ENCODE data around the gene CLCA4. TPM values are rescaled to one million over a fixed set of nuclear protein-coding genes. Genes with fewer than 3 reads are reported as not detected.

The CLCA4 gene
- total RNA-seq, 4 donors from 2014 or later, result 0.99 to 1.9 (median 1.0) TPM

DNA sequence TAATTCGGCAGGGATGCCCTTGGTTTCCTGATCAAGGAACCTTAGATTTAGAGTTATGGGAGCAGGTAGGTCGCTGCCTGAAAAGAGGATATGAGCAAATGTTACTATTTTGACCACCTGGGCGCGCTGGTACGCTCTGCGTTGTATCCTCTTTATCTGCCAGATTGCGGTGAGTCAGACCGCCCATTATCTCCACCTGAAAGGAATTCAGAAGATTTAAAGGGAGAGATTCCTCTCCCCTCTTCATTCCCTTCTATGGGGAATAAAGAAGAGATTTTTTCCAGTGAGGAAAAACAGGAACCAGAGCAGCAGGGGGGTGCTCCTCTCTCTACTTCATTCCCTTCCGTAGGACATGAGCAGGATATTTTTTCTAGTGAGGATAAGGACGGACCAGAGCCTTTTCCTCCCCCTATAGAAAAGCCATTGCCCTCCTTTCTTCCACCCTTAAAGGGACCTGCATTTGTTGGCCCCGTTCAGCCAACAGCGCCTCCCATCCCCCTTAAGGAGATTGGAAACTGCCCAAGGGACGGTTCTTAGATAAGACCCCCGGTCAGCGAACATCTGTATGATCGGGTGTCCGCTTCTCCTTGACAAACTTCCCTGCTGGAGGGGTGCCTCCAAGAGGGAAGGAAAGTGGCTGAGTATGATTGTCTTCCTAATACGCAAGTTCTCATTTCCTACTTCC is 44.0 kb upstream of the CLCA4 start:
- intact Hi-C loops (cut with DNase I; ENCODE audit: low total_unique reads), result loop anchor here (5.0 kb wide), 1 partner anchor 126 kb away; no protein-coding TSS in a partner anchor
- peak in 1 of 2 donors; percentile 29 for DNase-seq (ENCODE audit: low spot score in 2 of 2)
- H3K4me3 ChIP-seq (ENCODE audit: low read depth, poor library complexity, severe bottlenecking), result no peak overlapping the region
- WGBS, 2 donors, result 55 to 57% methylated on average over 18 of the region's 18 CpGs
- no peak for TF ChIP-seq POLR2A (IDR thresholded peaks at IDR 0.05)
- TF ChIP-seq, protein P1, sequence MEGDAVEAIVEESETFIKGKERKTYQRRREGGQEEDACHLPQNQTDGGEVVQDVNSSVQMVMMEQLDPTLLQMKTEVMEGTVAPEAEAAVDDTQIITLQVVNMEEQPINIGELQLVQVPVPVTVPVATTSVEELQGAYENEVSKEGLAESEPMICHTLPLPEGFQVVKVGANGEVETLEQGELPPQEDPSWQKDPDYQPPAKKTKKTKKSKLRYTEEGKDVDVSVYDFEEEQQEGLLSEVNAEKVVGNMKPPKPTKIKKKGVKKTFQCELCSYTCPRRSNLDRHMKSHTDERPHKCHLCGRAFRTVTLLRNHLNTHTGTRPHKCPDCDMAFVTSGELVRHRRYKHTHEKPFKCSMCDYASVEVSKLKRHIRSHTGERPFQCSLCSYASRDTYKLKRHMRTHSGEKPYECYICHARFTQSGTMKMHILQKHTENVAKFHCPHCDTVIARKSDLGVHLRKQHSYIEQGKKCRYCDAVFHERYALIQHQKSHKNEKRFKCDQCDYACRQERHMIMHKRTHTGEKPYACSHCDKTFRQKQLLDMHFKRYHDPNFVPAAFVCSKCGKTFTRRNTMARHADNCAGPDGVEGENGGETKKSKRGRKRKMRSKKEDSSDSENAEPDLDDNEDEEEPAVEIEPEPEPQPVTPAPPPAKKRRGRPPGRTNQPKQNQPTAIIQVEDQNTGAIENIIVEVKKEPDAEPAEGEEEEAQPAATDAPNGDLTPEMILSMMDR (IDR thresholded peaks at IDR 0.05), result no peak

DNA sequence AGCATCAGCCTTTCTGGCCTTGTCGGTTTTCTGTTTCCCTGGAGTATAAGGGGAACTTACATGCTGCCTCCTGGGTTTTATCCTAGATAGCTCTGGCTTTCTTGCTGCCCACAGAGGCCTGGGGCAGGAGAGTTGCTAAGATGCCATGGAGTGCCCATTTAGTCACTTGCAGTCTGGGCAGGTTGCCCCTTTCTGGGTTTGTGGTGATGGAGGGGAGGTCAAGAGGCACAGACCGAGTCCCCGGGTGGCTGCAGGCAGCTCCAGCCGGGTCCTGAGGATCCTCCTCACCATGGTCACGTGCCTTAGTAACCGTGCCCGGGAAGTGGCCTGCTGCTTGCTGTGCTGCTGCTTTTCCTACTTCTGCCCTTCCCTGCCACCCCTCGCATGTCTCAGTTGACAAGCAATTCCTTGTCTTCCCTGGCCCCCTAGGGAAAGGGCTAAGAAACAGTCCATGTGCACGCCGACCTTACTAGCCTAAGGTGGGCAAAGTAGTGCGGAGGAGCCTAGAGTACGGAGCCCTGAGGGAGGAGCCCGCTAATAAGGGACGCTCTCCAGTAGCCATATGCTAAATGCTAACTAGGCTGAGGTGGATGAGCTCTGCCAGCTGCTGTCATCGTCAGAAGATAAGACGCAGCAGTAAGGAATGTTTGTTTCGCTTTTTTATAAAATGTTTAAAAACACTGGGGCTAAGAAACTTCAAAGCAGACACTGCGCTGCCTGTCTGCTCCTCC is 43.3 kb upstream of the CLCA4 start:
- H3K4me3 ChIP-seq (ENCODE audit: low read depth, poor library complexity, severe bottlenecking), result no peak overlapping the region
- TF ChIP-seq POLR2A (IDR thresholded peaks at IDR 0.05), result no peak
- TF ChIP-seq, protein P1 (IDR thresholded peaks at IDR 0.05), result no peak
- 43 to 50% methylated on average over 18 of the region's 18 CpGs for WGBS, 2 donors
- intact Hi-C loops (cut with DNase I; ENCODE audit: low total_unique reads), result loop anchor here (5.0 kb wide), 1 partner anchor 126 kb away; no protein-coding TSS in a partner anchor
- DNase-seq (ENCODE audit: low spot score in 2 of 2), result no peak

DNA sequence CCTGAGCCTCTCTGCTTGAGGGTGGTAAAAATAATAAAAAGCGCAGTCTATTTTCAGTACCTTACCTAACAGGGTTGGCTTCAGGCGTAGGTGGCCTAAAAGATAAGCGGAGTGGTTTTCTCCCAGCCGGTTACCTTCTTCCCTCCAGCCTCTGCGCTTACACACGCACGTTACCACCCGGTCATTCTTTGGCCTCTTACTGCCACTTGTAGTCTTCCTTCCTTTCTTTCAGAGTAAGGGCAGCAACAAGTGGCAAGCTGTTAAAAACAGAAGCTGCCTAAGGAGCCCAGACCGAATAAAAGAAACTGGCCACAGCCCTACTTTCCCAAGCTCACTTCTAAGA is 42.8 kb upstream of the CLCA4 start:
- intact Hi-C loops (cut with DNase I; ENCODE audit: low total_unique reads), result loop anchor here (5.0 kb wide), 1 partner anchor 127 kb away; no protein-coding TSS in a partner anchor
- 39 to 47% methylated on average over 9 of the region's 9 CpGs for WGBS, 2 donors
- DNase-seq (ENCODE audit: low spot score in 2 of 2), result no peak
- no peak overlapping the region for H3K4me3 ChIP-seq (ENCODE audit: low read depth, poor library complexity, severe bottlenecking)
- TF ChIP-seq POLR2A (IDR thresholded peaks at IDR 0.05), result no peak
- TF ChIP-seq, protein P1 (IDR thresholded peaks at IDR 0.05), result no peak

DNA sequence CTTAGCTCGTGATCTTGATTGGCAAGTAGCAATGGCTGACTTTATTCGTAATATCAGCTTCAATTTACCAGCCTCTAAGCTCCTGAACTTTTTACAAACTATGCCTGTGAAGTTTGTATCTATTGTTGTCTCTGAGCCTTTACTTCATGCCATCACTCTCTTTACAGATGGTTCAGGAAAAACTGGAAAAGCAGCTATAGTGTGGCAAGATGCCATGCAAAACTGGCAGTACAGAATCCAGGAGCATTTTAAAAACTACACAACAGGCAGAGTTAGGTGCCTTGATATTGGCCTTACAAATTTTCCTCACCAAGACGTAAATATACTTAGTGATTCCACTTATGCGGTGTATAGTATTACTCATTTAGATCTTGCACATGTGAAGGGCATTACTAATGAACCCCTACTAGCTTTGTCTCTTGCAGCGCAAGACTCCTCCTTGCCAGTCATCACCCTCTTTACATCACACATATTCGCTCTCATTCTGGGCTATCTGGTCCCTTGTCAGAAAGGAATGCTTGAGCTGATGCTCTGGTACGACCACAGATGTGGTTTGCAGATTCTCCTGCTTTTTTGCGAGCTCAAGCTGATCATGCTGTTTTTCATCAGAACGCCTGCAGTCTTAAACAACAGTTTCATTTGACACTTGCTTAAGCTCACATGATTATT is 41.8 kb upstream of the CLCA4 start:
- H3K4me3 ChIP-seq (ENCODE audit: low read depth, poor library complexity, severe bottlenecking), result no peak overlapping the region
- intact Hi-C loops (cut with DNase I; ENCODE audit: low total_unique reads), result loop anchor here (5.0 kb wide), 1 partner anchor 128 kb away; no protein-coding TSS in a partner anchor
- WGBS, 2 donors, result 36 to 38% methylated on average over 9 of the region's 9 CpGs
- peak in 1 of 2 donors; percentile 76 for DNase-seq (ENCODE audit: low spot score in 2 of 2)
- TF ChIP-seq POLR2A (IDR thresholded peaks at IDR 0.05), result no peak
- TF ChIP-seq, protein P1 (IDR thresholded peaks at IDR 0.05), result no peak

DNA sequence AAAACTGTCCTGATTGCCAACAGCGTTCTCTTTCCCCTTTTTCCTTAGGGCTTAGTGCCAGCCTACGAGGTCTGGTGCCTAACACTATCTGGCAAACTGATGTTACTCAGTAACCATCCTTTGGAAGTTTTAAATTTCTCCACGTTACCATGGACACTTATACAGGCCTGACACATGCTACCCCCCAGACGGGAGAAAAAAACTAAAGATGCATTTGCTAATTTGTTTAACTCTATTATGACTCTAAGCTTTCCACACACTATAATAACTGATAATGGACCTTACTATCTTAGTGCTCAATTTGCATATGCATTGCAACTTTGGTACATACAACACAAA is 41.3 kb upstream of the CLCA4 start:
- TF ChIP-seq POLR2A (IDR thresholded peaks at IDR 0.05), result no peak
- TF ChIP-seq, protein P1 (IDR thresholded peaks at IDR 0.05), result no peak
- 27% methylated on average over 4 of the region's 4 CpGs for WGBS, 2 donors
- no peak for DNase-seq (ENCODE audit: low spot score in 2 of 2)
- intact Hi-C loops (cut with DNase I; ENCODE audit: low total_unique reads), result no loop called here
- no peak overlapping the region for H3K4me3 ChIP-seq (ENCODE audit: low read depth, poor library complexity, severe bottlenecking)

Data from lower leg skin (tissue), 4 donors.